Right lobe of liver (tissue), 6 donors: ENCODE results near the gene APOM. TPM values are rescaled to one million over a fixed set of nuclear protein-coding genes. Genes with fewer than 3 reads are reported as not detected.

Experiments used
- ATAC-seq, 4 donors: fragments of 200-7000 bp; cut with Tn5 transposase; one replicate each; pipeline ENCODE4 v1.9.1; 2020; ENCODE audit warnings: mild to moderate bottlenecking in 4 of 4, moderate library complexity in 4 of 4
- DNase-seq, 3 donors: peaks; one replicate each; pipeline ENCODE4 v3.0.0-alpha.2; 2020
- H3K27ac ChIP-seq, 3 donors: fragments of 200-600 bp; one replicate each; pipeline ENCODE4 v1.8.0; 2022
- H3K27me3 ChIP-seq, 2 donors: fragments of 200-600 bp; one replicate each; pipeline ENCODE4 v1.8.0; 2022
- H3K36me3 ChIP-seq, 4 donors: fragments of 200-600 bp; sonication (generic) in 1 of 4; one replicate each; pipeline versions ENCODE4 v1.5.1 to v1.8.0; 2017 to 2022; ENCODE audit warnings: control low read depth in 1 of 4
- H3K4me1 ChIP-seq, 4 donors: fragments of 200-600 bp; sonication (generic) in 1 of 4; one replicate each; pipeline versions ENCODE4 v1.5.1 to v1.8.0; 2017 to 2022; ENCODE audit warnings: control low read depth in 1 of 4
- H3K4me3 ChIP-seq, 3 donors: fragments of 200-600 bp; one replicate each; pipeline ENCODE4 v1.8.0; 2022
- H3K9me3 ChIP-seq, 4 donors: fragments of 200-600 bp; sonication (generic) in 1 of 4; one replicate each; pipeline versions ENCODE4 v1.5.1 to v1.8.0; 2017 to 2022; ENCODE audit warnings: control low read depth in 1 of 4
- POLR2A ChIP-seq: fragments of 450-650 bp; IDR thresholded peaks from one replicate; pipeline ENCODE4 v1.6.1; 2017; ENCODE audit warnings: antibody characterized with exemption, mild to moderate bottlenecking
- WGBS: methylation state at CpG from one replicate; pipeline ENCODE4 v1.1.6; 2018; ENCODE audit warnings: low coverage, low lambda C conversion rate; ENCODE audit not compliant: insufficient coverage; ENCODE audit errors: missing lambda C conversion rate; 5-methylcytosine and 5-hydroxymethylcytosine counted together
- intact Hi-C, 2 donors: fragments of 100-400 bp; cut with DNase I; formaldehyde crosslinking; loops; one replicate each; pipeline versions ENCODE4 v1.11.2 to v1.14.1; 2022
- total RNA-seq, 6 experiments: library from RNA; depleted of rRNA in 2 of 6; stranded (reverse); fragments of >200 nt in 2 of 6; fragmentation: NEBNext Ultra II Directional in 3 of 6; extraction: Animal tissue kit (Norgen Biotek cat#: 25700) in 3 of 6; gene quantifications; one replicate each; pipeline versions ENCODE4 v1.1.0 to v1.2.4, GENCODE V29; 2016 to 2023
- TF ChIP-seq, protein P1 (sequence below), 4 donors: fragments of 200-600 bp in 3 of 4; fragments of 450-650 bp in 1 of 4; IDR thresholded peaks; one replicate each; pipeline versions ENCODE4 v1.5.1 to v1.8.0; 2016 to 2022; ENCODE audit warnings: antibody characterized with exemption in 4 of 4, mild to moderate bottlenecking in 2 of 4
- donor health status: DM: no; HTN: yes; CAD: no.
- donor health status: DM: no; HTN: no; CAD: no.
- donor health status: DM: no; HTN: no; CAD: no.
- donor health status: DM: no; HTN: yes; CAD: no.
- donor health status: DM: no; HTN: yes; CAD: no.

APOM gene
- total RNA-seq, 6 experiments from 2014 or later: 100 to 182 (median 116) TPM

DNA sequence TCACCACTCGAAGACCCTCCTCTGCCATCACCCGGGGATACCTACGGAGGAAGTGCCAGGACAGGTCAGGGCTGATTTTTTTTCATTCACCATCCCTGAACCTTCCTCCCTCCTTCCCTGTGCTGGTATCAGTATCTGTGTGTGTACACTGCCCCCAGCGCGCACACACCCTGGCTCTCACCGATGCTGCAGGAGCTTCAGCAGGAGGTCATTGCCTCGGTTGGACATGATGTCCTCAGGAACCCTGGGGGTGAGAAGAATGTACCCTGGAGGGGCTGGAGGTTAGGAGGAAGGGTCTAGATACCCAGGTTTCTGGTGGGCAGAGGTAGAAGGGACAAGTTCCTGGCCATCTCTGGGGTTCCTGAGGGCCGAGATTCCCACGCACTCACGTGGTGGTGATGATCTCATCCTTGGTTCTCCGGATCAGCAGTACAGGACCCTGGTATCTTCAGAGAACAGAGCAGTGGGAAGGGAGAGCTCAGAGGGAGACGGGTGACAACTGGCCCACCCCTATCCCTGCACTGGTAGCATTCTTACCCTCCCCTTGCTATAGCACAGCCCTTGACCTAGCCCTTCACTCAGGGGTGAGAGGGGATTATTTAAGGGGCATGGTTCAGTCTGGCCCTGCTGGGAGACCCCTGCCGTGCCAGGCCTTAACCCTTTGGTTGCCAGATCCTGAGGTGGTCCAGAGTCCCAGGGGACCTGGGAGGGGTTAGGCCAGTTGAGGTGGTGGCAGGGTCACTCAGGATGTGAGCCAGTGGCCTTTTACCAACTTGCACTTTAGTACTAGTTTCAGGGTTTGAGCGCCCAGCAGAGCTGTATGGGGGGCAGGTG lies 32.4 kb downstream of the APOM start:
- ATAC-seq (no peak), DNase-seq (no peak)
- WGBS: 93% methylated on average over 6 of the region's 14 CpGs
- intact Hi-C loops: loop anchor here (10.0 kb wide), 1 partner anchor 77 kb away; the partner anchor contains the start of gene SAPCD1 (in 2 of the 2)
- Histone ChIP-seq H3K4me1 (no peaks in the 10 kb centered on the region), H3K9me3 (no peaks in the 10 kb centered on the region), H3K4me3 (no peak overlapping the region), H3K36me3 (peaks cover 0 to 58% (median 21%) of the 10 kb centered on the region in 4 donors), H3K27ac (no peak overlapping the region), H3K27me3 (no peaks in the 10 kb centered on the region)
- no peak for TF ChIP-seq POLR2A
- TF ChIP-seq, protein P1, sequence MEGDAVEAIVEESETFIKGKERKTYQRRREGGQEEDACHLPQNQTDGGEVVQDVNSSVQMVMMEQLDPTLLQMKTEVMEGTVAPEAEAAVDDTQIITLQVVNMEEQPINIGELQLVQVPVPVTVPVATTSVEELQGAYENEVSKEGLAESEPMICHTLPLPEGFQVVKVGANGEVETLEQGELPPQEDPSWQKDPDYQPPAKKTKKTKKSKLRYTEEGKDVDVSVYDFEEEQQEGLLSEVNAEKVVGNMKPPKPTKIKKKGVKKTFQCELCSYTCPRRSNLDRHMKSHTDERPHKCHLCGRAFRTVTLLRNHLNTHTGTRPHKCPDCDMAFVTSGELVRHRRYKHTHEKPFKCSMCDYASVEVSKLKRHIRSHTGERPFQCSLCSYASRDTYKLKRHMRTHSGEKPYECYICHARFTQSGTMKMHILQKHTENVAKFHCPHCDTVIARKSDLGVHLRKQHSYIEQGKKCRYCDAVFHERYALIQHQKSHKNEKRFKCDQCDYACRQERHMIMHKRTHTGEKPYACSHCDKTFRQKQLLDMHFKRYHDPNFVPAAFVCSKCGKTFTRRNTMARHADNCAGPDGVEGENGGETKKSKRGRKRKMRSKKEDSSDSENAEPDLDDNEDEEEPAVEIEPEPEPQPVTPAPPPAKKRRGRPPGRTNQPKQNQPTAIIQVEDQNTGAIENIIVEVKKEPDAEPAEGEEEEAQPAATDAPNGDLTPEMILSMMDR (IDR thresholded peaks at IDR 0.05): no peak

DNA sequence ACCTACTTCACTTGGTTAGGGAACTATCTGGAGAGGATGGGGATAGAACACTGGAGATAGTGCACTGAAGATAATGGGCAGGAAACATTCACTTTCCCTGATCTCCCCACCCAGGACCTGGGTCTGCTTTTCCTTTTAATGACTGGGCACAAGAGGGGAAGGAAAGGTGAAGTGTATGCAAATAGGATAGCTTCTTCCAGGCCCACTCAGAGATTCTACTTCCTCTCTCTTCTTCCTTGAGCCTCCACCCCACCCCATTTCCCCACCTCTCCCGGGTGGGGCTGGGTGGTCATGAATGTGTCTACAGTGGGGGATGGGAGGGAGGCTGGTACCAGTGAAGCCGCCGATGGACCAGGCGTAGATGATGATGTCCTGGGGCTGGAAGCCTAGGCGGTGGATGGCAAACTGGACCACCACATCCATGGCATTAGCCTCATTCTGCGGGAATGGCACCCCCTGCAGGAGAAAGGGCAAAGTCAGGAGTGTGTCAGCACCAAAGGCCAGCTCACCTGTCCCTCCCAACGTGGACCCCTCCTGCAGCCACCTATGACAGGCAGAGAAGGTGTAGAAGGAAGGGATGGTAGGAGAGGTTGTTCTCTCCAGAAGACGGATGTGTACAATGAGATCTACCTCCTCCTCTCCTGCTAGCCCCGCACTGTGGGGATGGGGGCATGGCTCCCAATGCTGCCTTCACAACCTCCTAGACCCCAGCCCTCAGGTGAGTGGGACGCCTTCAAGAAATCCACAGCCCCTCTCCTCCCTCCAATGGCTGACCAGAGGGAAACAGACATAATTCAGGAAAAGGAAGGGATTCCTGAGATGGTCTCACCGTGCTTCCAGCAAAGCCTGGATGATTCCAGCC lies 33.8 kb downstream of the APOM start:
- WGBS: 70% methylated on average over 5 of the region's 11 CpGs
- Histone ChIP-seq H3K4me3 (no peak overlapping the region), H3K27me3 (no peaks in the 10 kb centered on the region), H3K9me3 (no peaks in the 10 kb centered on the region), H3K27ac (no peak overlapping the region), H3K36me3 (peaks cover 0 to 72% (median 21%) of the 10 kb centered on the region in 4 donors), H3K4me1 (no peaks in the 10 kb centered on the region)
- DNase-seq: no peak
- ATAC-seq: no peak
- intact Hi-C loops: loop anchor here (10.0 kb wide), 1 partner anchor 75 kb away; the partner anchor contains the start of gene SAPCD1 (in 2 of the 2)
- no peak for TF ChIP-seq POLR2A
- TF ChIP-seq, protein P1 (IDR thresholded peaks at IDR 0.05): peak in 3 of 4 donors; percentile 5 to 29 (median 29)

DNA sequence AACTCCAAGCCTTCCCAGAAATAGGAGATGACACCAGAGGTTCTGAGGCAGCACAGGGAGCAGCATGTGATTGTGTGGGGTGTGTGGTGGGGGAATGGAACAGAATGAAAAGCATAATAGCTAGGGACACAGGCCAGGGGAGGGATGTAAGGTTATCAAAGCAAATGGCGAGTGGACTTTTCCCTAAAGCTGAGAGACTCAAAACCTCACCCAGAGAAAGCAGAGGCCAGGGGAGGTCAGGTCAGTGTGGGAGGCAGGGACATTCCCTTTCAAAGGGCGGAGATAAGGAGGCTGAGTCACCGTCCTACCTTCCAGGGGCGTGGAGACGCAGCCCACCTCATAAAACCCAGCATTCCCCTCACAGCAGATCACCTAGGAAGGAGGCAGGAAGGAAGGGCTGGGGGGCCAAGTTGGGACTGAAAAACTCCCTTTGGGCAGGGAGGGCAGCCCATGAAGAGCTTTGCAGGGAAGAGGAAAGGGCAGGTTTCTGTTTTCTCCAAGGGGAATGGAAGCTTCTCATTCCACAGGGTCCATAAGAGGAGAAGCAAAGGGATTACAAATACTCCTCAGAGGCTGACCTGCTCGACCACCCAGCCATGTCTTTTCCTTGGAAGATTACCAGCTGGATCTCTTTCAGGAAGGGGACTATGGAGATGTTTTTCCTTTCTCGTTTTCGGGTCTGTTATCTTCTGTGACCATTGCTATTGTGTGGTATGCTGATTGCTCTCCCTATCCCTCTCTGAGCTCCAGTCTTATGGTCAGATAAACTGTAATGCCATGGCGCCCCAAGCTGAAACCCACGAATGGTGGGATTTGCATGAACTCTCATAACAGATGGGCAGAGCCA lies 34.8 kb downstream of the APOM start:
- intact Hi-C loops: no loop called here

More for the DNA sequence above, 34.8 kb downstream of the APOM start:
- ATAC-seq: peak in 2 of 4 donors; percentile 20 to 84
- no peaks in the 10 kb centered on the region for H3K27me3 ChIP-seq
- H3K27ac ChIP-seq: no peak overlapping the region
- H3K9me3 ChIP-seq: no peaks in the 10 kb centered on the region
- no peak for TF ChIP-seq POLR2A
- TF ChIP-seq, protein P1 (IDR thresholded peaks at IDR 0.05): no peak
- WGBS: 40% methylated on average over 9 of the region's 10 CpGs
- no peak overlapping the region for H3K4me3 ChIP-seq
- H3K4me1 ChIP-seq: no peaks in the 10 kb centered on the region
- H3K36me3 ChIP-seq: peaks cover 0 to 81% (median 24%) of the 10 kb centered on the region in 4 donors
- DNase-seq: no peak
